ENCODE data around the gene FAM170B.

Gene FAM170B

DNA sequence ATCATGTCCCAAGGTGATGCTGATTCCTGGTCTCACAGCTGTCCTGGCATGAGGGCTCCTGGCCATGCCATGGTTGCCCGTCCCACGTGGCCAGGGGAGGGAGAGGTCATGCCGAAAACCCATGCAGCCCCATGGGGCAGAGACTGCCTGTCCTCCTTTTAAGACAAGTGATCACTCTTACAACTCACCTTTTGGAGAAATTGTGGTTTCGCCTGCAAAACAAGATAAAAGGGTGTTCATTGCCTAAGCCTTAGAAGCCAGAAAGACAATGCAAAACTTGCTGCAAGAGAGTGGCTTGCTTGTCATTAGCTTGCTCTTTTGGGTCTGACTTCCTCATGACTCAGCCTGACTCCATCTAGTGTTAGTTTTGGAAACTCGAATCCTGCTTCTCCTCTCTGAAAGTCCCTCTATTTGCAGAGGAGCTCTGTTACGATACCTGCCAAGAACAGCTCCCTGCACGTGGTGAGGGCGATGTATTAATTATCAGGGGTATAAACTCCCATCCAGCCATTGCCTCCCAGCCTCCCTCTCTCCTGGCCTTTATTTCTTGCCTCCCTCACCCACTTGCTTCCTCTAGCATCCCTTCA lies 27.7 kb upstream of the FAM170B start:
- no peak overlapping the region; a peak in 1 of 22 replicates for H3K4me2 ChIP-seq
- H3K9ac ChIP-seq: no peak overlapping the region

DNA sequence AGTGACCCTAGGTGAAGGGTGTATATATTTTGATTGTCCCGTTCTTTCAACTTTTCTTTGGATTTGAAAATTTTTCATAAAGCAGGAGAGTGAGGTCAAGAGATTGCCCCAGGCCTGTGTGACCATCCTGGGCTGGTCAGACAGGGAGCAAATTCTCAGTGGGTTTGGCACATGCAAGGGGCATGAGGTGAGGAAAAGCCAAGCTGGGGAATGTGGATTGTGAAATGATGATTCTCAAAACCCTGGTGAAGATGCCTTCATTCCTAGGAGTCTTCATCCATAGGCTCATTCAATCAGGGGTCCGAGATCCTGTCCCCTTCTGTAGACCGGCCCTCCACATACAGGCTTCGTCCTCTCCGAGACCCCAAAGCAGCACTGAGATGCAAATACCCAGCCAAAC lies 27.0 kb upstream of the FAM170B start:
- Histone ChIP-seq H3K27ac (no peak overlapping the region), H3K4me3 (no peak overlapping the region), H3K9ac (no peak overlapping the region), H3K9me3 (replicated peaks in 1 of 11) (no peaks in the 10 kb centered on the region), H3K27me3 (no peaks in the 10 kb centered on the region), H3K36me3 (peaks cover 0 to 65% (median 8%) of the 10 kb centered on the region in 11 experiments; a peak in 12 of 22 replicates), H4K20me1 (peaks cover 0 to 34% (median 4%) of the 10 kb centered on the region in 11 experiments; a peak in 9 of 22 replicates), H3K4me2 (no peak overlapping the region), H3K4me1 (peaks cover 0 to 17% (median 0%) of the 10 kb centered on the region in 10 experiments; a peak in 1 of 20 replicates)
- no peak for TF ChIP-seq Cebpa-rat (IDR thresholded peaks at IDR 0.05)

More for the DNA sequence above, 27.7 kb upstream of the FAM170B start:
- Histone ChIP-seq H4K20me1 (peaks cover 0 to 41% (median 4%) of the 10 kb centered on the region in 11 experiments; a peak in 9 of 22 replicates), H3K9me3 (replicated peaks in 1 of 11) (no peaks in the 10 kb centered on the region), H3K4me1 (peaks cover 0 to 22% (median 2%) of the 10 kb centered on the region in 10 experiments; a peak in 2 of 20 replicates), H3K27me3 (no peaks in the 10 kb centered on the region), H3K4me3 (no peak overlapping the region), H3K36me3 (peaks cover 0 to 65% (median 14%) of the 10 kb centered on the region in 11 experiments; a peak in 12 of 22 replicates), H3K27ac (no peak overlapping the region)
- TF ChIP-seq Cebpa-rat (IDR thresholded peaks at IDR 0.05): no peak

DNA sequence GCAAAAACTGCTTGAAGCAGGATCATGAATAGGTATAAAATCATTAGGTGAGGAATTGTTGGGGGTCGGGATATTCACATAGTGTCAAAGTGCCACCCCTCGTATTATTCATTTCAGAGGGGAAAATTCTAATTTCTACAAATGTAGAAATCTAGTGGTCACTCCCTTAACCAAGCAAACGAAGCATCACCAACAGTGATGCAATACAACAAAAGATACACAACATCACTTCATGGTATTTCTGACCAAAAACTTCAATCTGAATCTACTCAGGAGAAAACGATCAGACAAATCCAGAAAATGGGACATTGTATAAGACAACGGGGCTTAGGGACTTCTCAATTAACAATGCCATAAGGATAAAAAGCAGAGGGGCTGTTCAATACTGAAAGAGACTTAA lies 26.3 kb upstream of the FAM170B start:
- peaks cover 0 to 17% (median 0%) of the 10 kb centered on the region in 10 experiments; a peak in 1 of 20 replicates for H3K4me1 ChIP-seq
- no peak overlapping the region for H3K9ac ChIP-seq
- H3K27ac ChIP-seq: no peak overlapping the region
- no peak for TF ChIP-seq Cebpa-rat (IDR thresholded peaks at IDR 0.05)
- H3K4me2 ChIP-seq: no peak overlapping the region
- H3K27me3 ChIP-seq: no peaks in the 10 kb centered on the region
- peaks cover 0 to 65% (median 7%) of the 10 kb centered on the region in 11 experiments; a peak in 12 of 22 replicates for H3K36me3 ChIP-seq
- no peaks in the 10 kb centered on the region for H3K9me3 ChIP-seq (replicated peaks in 1 of 11)
- peaks cover 0 to 28% (median 4%) of the 10 kb centered on the region in 11 experiments; a peak in 9 of 22 replicates for H4K20me1 ChIP-seq
- no peak overlapping the region for H3K4me3 ChIP-seq

DNA sequence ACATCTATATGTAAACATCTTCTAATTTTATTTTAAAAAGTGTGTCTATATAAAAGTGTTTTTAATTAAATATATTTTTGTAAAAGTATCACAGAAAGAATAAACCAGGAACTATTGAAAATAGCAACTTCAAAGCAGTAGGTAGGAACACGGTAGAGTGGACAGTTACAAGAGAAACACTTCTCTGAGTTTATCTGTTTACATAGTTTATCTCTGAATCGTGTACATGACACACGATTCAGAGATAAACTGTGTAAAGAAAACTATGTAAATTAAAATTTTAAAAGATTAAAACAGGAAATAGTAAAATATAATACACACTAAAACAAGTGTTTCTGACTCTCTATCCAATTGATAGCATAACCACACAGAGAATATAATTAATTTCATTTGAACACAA lies 25.1 kb upstream of the FAM170B start:
- Histone ChIP-seq H3K4me3 (no peak overlapping the region), H3K9ac (no peak overlapping the region), H3K4me2 (no peak overlapping the region), H3K4me1 (peaks cover 0 to 7% (median 0%) of the 10 kb centered on the region in 10 experiments; a peak in 1 of 20 replicates), H3K27ac (no peak overlapping the region), H3K9me3 (replicated peaks in 1 of 11) (no peaks in the 10 kb centered on the region), H3K27me3 (no peaks in the 10 kb centered on the region), H4K20me1 (peaks cover 0 to 19% (median 0%) of the 10 kb centered on the region in 11 experiments; a peak in 7 of 22 replicates), H3K36me3 (peaks cover 0 to 65% (median 7%) of the 10 kb centered on the region in 11 experiments; a peak in 11 of 22 replicates)
- no peak for TF ChIP-seq Cebpa-rat (IDR thresholded peaks at IDR 0.05)

DNA sequence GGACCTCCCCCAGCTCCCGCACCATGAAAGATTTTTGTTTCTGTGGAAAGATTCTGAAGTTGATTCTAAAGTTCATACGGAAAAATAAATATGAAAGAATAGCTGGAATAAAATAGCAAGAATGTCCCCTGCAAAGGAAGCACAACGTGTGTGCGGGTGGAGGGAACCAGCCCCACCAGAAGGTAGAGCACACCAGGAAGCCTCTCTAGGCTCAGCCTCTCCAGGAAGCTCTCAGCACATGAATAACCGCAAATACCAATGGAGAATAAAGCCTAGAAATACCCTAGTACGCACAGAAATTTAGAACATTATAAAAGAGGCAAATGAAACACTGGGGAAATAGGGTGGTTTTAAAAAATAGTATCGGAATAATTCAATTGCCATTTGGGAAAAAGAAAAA lies 24.6 kb upstream of the FAM170B start:
- Histone ChIP-seq H3K4me2 (no peak overlapping the region), H3K27me3 (no peaks in the 10 kb centered on the region), H4K20me1 (peaks cover 0 to 19% (median 0%) of the 10 kb centered on the region in 11 experiments; a peak in 6 of 22 replicates), H3K9me3 (replicated peaks in 1 of 11) (no peaks in the 10 kb centered on the region), H3K27ac (no peak overlapping the region), H3K4me1 (peaks cover 0 to 3% (median 0%) of the 10 kb centered on the region in 10 experiments; a peak in 1 of 20 replicates), H3K36me3 (peaks cover 0 to 61% (median 7%) of the 10 kb centered on the region in 11 experiments; a peak in 11 of 22 replicates), H3K4me3 (no peak overlapping the region), H3K9ac (no peak overlapping the region)
- no peak for TF ChIP-seq Cebpa-rat (IDR thresholded peaks at IDR 0.05)

DNA sequence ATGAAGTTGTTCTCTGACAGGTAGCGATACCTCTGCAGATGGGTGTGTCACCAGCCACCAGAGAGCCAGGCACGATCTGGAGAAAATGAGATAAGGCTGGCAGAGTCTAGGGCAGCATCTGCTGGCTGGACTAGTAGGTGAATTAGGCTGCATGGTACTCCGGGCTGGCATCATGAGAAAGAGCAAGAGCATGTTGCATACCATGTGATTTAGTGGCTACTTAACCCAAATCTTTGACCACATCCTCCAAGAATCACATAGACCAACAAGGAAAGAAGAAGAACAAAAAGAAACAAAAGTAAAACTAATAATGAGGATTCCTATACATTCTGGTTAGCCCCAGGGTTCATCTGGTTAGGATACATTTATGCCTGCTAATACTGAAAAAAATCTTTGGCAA lies 23.4 kb upstream of the FAM170B start:
- Histone ChIP-seq H3K27ac (no peak overlapping the region), H3K4me2 (no peak overlapping the region), H3K9ac (no peak overlapping the region), H3K4me1 (peaks cover 0 to 3% (median 0%) of the 10 kb centered on the region in 10 experiments; a peak in 1 of 20 replicates), H3K9me3 (replicated peaks in 1 of 11) (no peaks in the 10 kb centered on the region), H3K36me3 (peaks cover 0 to 52% (median 7%) of the 10 kb centered on the region in 11 experiments; a peak in 10 of 22 replicates), H3K27me3 (no peaks in the 10 kb centered on the region), H3K4me3 (no peak overlapping the region), H4K20me1 (peaks cover 0 to 10% (median 0%) of the 10 kb centered on the region in 11 experiments; a peak in 6 of 22 replicates)
- TF ChIP-seq Cebpa-rat (IDR thresholded peaks at IDR 0.05): no peak

DNA sequence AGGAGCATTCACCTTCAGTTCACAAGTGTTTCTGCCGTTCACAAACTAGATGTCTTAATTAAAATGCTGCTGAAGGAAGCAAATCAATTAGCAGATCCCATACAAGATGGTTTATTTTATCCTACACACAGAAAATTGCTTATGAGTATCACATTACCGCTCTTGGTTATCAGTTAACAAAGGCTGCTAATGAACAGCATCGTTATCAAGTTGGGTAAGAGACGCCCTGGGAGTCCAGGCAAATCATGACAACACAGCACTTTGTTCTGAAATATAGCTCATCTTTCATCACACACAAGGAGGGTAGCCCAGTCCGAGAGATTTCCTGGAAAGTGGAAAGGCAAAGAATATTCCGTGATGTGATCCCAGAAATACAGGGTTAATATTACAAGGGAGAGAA lies 20.8 kb upstream of the FAM170B start:
- peaks cover 0 to 35% (median 4%) of the 10 kb centered on the region in 11 experiments; a peak in 8 of 22 replicates for H3K36me3 ChIP-seq
- H3K4me3 ChIP-seq: no peak overlapping the region
- no peak for TF ChIP-seq Cebpa-rat (IDR thresholded peaks at IDR 0.05)
- no peaks in the 10 kb centered on the region for H3K27me3 ChIP-seq
- no peak overlapping the region for H3K27ac ChIP-seq
- no peaks in the 10 kb centered on the region for H3K9me3 ChIP-seq (replicated peaks in 1 of 11)
- H3K4me2 ChIP-seq: no peak overlapping the region
- H3K9ac ChIP-seq: no peak overlapping the region
- H3K4me1 ChIP-seq: no peaks in the 10 kb centered on the region
- H4K20me1 ChIP-seq: no peaks in the 10 kb centered on the region

DNA sequence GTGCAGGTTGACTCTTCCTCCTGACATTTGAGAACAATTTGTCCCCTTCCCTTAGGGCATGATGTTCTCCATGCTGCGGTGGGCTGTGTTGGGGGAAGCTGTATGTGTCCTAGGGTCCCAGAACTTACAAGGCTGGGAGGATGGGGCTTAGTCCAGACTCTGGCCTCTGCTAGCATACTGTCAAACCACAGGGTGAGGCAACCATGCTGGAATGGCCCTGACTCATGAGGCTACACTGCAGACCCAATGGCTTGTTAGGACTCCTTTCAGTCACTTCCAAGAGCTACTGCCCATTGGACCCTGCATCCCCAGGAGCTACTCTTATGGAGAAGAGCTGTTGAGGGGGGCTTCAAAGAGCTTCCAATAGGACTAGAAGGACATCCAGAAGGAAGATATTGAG lies 20.1 kb upstream of the FAM170B start:
- no peaks in the 10 kb centered on the region for H3K27me3 ChIP-seq
- H3K4me1 ChIP-seq: no peaks in the 10 kb centered on the region
- peaks cover 0 to 31% (median 4%) of the 10 kb centered on the region in 11 experiments; a peak in 7 of 22 replicates for H3K36me3 ChIP-seq
- H3K9ac ChIP-seq: no peak overlapping the region
- H3K27ac ChIP-seq: no peak overlapping the region
- H4K20me1 ChIP-seq: no peaks in the 10 kb centered on the region
- no peak overlapping the region for H3K4me3 ChIP-seq
- no peaks in the 10 kb centered on the region for H3K9me3 ChIP-seq (replicated peaks in 1 of 11)
- H3K4me2 ChIP-seq: no peak overlapping the region
- no peak for TF ChIP-seq Cebpa-rat (IDR thresholded peaks at IDR 0.05)

DNA sequence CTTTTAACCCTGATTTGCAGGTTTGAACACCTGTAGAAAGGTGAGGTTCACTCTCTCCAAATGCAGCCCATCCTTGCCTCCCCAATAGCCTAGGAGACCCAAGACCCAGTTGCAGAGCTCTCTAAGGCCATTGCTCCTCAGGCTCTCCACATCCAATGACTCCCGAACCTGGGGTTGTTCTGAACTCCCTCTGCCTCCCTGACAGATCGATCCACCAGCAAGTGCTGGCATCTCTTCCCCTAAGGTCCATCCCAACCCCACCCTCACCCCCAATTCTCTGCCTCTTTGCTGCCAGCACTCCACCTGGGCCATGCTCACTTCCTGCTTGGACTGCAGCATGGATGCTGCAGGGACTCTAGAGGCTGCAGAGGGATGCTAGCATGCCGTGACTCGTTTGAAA lies 19.3 kb upstream of the FAM170B start:
- Histone ChIP-seq H3K36me3 (peaks cover 0 to 31% (median 4%) of the 10 kb centered on the region in 11 experiments; a peak in 7 of 22 replicates), H3K27me3 (no peaks in the 10 kb centered on the region), H3K4me2 (no peak overlapping the region), H3K4me3 (no peak overlapping the region), H4K20me1 (no peaks in the 10 kb centered on the region), H3K4me1 (no peaks in the 10 kb centered on the region), H3K9me3 (replicated peaks in 1 of 11) (peaks cover 2 to 5% (median 4%) of the 10 kb centered on the region in 11 experiments; a peak in 21 of 22 replicates), H3K27ac (no peak overlapping the region), H3K9ac (no peak overlapping the region)
- no peak for TF ChIP-seq Cebpa-rat (IDR thresholded peaks at IDR 0.05)

Measured in BLaER1 treated with 17β-estradiol and CSF1 and Interleukin-3, amounts not matched to agents 10 nM and 100 nM (cell line).